Activated CD4-positive, alpha-beta T cell treated with anti-CD3 and anti-CD28 coated beads, Interleukin-2, amount 50 U/mL, for 24 hours (primary cell): ENCODE results near the gene PNMT.

Source experiments
- DNase-seq, 2 donors: peaks; one replicate each; pipeline ENCODE4 v3.0.0-alpha.2; 2020; ENCODE audit warnings: low read depth in 1 of 2, low spot score in 1 of 2

PNMT gene, protein sequence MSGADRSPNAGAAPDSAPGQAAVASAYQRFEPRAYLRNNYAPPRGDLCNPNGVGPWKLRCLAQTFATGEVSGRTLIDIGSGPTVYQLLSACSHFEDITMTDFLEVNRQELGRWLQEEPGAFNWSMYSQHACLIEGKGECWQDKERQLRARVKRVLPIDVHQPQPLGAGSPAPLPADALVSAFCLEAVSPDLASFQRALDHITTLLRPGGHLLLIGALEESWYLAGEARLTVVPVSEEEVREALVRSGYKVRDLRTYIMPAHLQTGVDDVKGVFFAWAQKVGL

DNA sequence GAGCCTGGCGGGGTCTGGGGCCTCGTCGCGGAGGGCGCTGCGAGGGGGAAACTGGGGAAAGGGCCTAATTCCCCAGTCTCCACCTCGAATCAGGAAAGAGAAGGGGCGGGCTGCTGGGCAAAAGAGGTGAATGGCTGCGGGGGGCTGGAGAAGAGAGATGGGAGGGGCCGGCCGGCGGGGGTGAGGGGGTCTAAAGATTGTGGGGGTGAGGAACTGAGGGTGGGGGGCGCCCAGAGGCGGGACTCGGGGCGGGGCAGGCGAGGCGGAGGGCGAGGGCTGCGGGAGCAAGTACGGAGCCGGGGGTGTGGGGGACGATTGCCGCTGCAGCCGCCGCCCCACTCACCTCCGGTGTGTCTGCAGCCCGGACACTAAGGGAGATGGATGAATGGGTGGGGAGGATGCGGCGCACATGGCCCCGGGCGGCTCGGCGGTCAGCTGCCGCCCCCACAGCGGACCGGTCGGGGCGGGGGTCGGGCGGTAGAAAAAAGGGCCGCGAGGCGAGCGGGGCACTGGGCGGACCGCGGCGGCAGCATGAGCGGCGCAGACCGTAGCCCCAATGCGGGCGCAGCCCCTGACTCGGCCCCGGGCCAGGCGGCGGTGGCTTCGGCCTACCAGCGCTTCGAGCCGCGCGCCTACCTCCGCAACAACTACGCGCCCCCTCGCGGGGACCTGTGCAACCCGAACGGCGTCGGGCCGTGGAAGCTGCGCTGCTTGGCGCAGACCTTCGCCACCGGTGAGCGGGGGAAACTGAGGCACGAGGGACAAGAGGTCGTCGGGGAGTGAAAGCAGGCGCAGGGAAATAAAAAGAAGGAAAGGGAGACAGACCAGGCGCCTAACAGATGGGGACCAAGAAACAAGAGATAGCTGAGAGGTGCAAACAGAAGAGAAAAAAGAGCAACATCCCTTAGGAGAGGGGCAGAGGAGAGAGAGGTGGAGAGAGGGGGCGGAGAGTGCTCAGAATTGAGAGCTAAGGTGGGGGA, at the start of gene PNMT:
PNMT (plus strand) TSS at position 509 of the 980 bp plus-strand sequence; CDS start at position 532, 23 bp downstream.
- DNase-seq: peak; percentile 50 to 58

DNA sequence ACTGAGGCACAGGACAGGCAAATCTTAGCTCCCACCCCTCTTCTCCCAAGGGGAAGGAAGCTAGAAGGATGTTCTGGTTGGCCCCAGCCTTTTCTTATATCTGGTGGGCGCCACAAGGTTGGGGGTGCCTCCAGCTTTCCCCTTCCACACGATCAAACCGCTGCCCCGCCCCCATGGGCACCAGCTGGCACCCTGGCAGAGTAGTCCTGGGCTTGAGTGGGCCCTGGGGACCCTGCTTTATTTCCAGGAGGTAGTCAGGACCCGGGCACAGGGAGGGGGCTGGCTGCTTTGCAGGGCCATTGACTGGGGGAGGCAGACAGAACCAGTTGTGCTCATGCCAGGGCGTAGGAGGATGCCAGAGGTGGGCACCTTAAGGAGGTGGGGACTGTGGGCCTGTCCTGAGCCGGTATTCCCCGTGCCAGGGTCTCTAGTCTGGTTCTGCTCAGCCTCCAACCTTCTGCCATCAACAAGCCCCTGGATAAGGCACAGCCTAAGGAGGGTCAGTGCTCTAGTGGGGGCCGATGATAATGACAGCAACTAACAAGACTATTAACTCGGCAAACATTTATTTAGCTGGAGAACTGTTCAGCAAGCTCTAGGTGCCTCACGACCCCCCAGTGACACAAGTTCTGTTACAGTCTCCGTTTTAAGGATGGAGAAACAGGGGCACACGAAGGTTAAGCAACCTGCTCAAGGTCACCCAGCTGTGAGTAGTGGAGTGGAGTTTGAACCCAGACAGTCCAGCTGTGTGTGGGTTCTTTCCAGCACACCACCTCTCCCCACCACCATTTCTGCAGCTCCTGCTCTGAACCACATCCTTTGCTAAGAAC, 49.1 kb upstream of the PNMT start:
- DNase-seq: no peak

DNA sequence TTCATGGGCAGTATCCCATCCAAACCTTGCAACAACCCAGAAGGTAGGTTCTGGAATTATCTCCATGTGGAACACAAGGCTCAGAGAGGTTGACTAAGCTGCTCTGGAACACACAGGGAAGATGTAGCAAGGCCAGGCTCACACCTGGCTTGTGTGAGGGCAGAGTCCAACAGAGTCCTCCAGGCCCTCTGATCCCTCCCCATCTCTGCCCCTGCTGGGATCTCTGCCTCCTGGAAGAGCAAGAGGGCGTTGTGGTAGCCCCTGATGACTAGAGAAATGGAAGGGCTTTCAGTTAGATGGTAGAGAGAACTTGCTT, 48.5 kb upstream of the PNMT start:
- DNase-seq: no peak

DNA sequence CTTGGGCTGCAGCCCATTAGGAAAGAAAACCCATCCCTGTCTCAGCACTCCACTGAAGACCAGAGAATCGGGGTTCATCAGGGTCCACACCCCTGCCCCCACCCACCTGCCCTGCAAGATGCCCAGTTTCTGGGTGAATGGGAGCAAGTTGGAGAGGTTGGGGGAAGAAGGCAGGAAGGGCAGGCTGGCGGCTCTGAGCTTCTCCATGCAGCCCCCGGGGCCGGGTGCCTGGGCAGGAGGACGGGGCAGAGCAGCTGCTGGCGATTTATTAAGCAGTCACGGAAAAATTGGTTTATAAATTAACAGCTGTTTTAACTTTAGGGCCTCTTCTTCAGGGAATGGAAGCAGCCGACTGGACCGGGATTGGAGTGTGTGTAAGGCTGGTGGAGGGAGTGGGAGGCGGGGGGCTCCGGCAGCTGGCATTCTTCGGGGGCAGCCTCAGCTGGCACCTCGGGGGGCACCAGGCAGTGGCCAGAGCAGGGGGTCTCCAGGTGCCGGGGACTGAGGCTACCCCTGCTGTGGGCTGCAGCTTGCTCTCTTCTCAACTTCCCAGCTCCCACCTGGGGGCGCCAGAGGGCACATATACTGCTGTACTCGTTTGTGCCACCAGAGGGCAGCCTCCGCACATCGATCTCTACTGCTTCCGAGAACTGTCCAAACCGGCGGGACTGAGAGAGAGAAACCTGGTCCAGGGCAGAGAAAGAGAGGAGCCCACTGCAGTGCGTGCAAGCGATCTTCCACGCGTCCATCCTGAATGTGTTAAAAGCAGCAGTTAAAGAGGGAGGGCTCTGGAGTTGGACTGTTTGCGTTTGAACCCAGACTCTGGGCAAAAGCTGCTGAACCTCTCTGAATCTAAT, 46.5 kb upstream of the PNMT start:
- DNase-seq: peak; percentile 83 to 93

DNA sequence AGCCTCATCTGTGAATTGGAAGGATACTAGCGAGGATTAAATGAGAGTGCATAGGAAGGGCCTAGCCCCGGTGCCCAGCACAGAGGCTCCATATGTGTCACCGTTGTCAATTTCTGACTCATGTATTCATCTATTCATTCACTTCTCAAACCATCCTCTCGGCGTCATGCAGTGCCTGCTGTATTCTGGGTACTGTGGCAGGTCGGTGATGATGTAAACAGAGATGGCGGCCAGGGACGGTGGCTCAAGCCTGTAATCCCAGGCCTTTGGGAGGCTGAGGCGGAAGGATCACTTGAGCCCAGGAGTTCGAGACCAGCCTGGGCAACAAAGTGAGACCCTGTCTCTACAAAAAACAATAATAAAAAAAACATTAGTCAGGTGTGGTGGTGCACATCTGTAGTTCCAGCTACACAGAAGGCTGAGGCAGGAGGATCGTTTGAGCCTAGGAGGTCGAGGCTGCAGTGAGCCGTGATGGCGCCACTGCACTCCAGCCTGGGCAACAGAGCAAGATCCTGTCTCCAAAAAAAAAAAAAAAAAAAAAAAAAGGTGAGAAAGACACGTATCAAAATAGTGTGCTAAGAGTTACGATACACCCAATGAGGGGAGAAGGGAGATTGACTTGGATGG, 45.8 kb upstream of the PNMT start:
- peak in 1 of 2 donors; percentile 22 for DNase-seq

DNA sequence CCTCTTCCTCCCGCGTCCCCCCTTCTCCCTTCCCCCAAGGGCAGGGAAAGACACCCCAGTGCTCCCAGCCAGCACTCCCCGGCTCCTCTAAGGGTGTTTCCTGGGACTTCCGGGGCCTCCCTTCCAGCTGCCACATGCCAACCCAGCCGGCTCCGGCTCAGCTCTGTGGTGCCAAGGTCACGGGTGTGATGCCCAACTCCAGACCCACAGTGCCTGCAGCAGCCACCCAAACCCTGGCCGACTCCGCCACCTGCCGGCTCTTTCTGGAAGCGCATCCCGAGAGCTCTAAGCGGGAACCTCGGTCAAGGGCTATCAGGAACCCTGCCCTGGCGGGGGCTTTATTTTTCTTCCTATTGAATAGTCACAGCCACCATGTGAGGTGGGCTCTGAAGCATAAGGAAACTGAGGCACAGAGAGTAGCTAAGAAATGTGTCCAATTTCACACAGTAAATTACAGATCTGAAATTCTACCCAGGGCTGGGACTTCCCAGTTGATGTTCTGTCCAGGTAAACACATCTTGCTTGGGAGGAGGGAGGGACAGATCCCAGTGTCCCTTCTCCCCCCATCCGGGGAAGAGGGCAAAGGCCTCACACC, 44.8 kb upstream of the PNMT start:
- DNase-seq: peak; percentile 80 to 82

DNA sequence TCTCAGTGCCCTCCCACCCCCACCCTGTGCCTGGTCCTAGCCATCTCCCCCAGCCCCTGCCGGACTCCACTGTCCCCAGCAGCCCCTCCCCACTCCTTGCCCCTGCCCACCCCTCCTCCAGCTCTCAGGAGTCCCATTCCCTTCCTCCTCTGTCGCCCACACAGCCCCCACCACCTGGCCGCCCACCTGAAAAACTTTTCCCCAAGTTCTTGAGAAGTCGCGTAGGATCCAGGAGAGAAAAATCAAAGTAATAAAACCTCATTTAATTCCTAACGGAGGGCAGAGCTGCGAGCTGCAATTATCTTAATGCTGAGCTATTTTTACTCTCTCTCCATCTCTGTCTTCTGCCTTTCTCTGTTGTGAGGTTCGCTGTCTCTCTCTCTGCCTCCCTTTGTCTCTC, 43.9 kb upstream of the PNMT start:
- no peak for DNase-seq

DNA sequence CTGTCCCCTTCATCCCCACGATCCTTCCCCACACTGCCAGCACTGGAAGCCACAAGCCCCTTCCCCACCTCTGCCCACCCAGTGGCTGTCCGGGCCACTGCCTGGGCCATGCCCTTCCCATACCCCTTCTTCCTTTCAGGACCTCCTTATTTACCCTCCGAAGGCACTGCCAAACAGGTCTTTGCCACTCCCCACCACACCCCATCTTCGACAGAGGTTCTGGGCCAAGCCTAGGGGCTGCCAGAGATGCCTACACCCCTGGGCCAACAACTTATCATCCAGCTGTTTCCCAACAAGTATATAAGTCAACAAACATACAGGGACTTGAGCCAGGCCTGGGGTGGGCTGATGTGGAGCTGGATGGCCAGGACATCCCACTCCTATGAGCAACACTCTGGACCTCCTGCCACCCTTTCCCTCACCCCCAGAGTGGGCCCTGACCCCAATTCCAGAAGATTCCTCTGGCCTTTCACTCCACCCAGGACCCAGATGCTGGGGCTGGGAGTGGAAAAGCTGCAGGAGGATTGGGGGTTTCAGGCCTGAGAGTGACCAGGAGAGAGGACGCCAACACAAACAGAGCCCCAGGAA, 43.0 kb upstream of the PNMT start:
- no peak for DNase-seq

DNA sequence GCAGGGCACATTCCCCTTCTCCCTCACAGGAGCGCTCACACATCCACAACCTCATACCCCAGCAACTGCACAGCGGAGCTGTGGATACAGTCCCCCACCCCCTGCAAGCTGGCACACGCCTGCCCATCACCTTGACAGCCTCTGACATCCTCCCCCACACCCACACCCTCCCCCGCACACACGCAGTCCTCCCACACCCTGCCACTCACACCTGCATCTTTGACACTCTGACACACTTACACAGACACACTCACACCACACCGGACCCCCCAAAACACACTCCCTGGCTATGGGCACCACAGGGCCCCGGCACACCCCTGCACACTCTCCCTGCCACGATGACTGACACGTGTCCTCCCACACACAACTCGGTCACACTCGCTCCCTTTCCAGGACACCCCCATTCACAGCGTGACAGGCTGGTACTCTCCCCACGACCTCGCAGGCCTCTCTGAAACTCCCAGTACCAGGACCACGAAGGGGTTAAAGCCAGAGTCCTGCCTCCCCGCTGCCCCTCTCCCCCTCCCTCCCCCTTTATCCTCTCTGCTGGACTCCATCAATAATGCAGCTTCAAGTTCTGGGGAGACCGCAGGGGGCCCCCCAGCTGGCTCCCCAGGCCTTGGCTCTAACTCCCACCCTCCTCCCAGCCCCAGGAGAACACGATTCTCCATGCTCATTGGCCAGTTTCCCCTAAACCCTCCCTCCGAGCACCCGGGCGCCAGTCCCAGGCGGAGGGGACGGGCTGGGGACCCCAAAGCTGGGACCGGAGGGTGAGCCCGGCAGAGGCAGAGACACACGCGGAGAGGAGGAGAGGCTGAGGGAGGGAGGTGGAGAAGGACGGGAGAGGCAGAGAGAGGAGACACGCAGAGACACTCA, 41.8 kb upstream of the PNMT start, which contains the start of gene PPP1R1B:
PPP1R1B (plus strand) TSS at position 782 of the 876 bp plus-strand sequence. CDS start 441 bp downstream, outside the sequence.
- peak in 1 of 2 donors; percentile 11 for DNase-seq

DNA sequence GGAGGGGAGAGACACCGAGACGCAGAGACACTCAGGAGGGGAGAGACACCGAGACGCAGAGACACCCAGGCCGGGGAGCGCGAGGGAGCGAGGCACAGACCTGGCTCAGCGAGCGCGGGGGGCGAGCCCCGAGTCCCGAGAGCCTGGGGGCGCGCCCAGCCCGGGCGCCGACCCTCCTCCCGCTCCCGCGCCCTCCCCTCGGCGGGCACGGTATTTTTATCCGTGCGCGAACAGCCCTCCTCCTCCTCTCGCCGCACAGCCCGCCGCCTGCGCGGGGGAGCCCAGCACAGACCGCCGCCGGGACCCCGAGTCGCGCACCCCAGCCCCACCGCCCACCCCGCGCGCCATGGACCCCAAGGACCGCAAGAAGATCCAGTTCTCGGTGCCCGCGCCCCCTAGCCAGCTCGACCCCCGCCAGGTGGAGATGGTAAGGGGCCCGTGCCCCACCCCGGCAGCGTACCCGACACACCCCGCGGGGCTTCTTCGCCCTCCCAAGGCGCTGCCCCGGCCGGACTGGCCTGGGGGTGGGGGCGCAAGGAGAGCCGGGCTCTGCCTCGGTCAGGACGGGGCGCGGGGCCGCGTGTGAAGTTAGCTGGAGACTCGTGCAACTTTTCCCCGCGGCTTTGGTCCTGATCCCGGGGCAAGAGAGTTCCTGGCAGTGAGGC, 41.1 kb upstream of the PNMT start:
- no peak for DNase-seq

DNA sequence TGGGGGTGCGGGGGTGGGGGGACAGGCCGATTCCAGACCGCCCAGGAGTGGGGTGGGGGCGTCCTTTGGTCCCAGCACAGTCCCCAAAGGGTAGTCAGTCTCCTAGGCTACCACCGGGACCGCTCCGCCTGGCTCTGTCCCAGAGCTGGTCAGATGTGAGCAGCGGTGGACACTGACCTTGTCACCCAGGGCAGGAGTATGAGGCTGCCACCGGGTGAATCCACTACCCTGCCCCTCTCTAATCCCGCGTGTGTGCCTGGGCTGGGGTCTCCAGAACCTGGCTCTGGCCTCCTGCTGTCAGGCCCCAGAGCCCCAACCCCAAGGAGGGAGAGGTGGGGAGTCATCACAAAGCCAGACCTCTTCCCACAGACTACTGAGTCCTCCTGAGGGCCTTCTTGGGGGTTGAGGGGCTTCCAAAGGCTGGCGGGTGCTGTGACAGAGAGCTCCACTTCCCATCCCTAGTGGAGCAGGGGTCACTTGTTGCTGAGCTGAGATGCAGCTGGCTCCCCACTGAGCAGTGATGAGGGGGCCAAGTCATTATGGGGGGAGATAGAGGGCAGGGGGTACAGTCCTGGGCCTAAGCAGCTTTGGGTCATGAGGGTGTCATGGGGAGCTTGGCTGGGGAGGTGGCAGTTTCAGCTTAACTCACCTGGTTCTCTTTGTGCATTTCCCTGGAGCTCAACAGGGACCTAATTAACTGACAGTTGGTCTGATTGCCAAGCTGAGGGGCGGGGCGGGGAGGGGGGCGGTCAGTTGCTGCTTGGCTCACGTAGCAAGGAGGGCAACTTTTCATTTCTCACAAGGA, 40.3 kb upstream of the PNMT start:
- DNase-seq: no peak

DNA sequence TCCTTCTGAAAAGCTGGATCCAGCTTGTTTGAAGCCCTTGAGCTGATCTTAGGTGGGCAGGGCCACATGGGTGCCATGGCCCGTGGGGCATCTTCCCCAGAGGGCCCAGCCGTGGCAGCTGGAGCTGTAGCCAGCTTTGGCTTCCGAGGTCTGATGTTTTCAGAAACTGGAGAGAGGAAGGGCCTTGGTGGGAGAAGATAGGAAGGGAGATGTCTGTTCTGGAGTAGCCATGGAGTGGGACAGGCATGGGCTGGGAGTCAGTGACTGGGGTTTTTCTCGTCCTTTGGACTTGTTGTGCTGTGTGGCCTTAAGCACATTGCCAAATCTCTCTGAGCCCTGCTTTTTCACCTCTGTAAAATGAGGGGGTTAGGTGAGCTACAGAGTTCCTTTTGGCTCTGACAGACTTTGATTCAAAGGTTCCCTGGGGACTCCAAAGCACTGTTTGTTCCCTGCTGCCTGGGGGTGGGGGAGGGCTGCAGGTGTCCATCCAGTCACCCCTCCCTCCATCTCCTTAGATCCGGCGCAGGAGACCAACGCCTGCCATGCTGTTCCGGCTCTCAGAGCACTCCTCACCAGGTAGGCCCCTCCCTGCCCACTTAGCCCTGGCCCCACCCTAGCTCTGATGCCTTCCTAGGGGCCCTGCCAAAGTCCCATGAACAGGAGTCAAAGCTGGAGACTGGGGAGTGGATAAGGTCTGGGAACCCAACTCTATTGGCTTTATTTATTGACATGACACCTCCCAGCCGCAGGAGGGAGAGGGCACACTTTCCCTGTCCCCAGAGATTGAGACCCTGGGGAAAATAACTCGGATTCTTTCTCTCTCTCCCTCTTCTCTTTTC, 39.4 kb upstream of the PNMT start:
- no peak for DNase-seq

DNA sequence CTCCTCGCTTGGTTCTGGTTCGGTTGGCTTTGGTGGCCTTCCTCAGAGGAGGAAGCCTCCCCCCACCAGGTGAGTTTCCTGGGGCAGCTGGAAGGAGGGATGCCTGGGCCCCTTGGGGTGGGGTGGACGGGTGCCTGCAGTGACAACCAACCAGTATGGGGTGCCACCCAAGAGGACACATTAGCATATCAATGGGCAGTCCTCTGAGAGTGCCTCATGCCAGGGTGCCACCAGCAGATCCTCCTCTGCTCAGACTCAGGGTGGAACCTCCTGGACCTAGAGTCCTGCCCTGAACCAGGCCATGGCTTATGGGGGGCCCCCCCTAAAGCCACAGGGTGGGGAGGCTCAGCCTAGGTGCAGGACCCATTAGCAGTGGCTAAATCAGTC, 38.8 kb upstream of the PNMT start:
- DNase-seq: no peak

DNA sequence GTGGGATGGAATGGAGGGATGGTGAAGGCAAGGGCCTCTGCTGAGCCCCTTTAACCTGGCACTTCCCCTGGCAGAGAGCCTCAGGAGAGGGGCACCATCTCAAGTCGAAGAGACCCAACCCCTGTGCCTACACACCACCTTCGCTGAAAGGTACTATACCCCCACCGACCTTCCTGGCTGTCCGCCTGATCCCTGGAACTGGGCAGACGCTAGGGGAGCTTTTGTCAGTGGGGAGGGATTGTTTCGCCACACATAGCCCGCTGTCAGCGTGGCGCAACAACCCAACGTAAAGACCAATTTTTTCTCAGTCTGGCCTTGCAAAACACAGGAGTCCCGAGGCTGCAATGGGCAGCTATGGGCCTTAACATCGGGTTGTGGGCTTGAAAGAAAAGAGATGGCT, 38.4 kb upstream of the PNMT start:
- no peak for DNase-seq

DNA sequence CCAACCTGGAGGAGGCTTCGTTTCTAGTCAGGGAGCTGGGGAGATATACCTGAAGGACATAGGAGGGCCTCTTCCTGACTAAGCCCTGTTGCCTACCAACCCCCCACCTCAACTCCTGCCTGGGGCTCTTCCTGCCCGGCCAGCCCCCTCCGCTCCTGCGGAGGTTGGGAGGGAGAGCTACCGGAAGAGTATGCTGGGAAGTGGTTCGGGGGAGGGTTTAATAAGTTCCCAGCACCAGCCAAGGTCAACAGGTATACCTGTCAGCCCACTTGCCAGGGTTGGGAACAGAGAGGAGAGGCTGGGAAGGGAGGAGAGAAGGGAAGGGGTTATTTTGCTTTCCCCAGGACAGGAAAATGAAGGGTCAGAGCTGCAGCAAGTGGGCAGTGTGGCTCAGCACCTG, 36.9 kb upstream of the PNMT start:
- no peak for DNase-seq
